ENCODE results near the gene REXO1.
"Not testable (repeated sequence)": the region's sequence is repeated elsewhere in the genome, so short reads cannot be mapped to it uniquely, and the experiment has no call there.

REXO1 gene

DNA sequence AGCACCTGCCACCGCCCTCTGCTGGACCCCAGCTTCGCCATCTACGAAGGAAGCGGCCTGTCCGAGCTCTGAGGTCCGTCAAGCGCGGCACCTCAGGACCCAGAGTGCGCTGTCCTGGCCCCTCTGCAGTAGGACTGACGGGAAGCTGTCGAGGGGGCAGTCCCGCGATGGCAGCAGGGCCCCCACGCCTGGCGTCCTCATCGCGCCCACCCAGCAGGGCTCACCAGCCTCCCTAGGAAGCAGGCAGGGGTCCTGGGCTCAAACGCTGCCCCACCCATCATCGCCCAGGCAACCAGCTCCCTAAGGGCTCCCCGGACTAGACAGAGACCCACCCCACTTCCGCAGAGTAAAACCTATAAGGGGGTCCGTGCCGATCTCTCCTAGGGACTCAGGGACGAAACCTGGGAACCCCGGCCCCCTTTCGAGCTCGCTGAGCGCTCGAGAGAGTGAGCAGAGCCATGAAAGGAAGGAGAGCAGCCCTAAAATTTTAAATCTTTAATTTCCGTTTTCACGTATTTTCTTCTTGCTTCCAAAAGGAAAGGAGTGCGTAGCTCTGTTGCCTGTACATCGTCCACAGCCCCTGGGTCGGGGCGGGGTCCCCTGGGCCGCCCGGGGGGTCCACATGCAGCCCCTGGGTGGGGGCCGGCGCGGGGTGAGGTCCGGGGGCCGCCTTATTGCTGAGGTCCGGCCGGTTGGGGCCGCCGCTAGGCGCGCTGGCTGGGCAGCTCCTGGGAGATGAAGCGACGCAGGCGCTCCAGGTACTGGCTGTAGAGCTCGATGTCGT lies 28.4 kb upstream of the REXO1 start:
- not testable (repeated sequence) for DNase-seq

DNA sequence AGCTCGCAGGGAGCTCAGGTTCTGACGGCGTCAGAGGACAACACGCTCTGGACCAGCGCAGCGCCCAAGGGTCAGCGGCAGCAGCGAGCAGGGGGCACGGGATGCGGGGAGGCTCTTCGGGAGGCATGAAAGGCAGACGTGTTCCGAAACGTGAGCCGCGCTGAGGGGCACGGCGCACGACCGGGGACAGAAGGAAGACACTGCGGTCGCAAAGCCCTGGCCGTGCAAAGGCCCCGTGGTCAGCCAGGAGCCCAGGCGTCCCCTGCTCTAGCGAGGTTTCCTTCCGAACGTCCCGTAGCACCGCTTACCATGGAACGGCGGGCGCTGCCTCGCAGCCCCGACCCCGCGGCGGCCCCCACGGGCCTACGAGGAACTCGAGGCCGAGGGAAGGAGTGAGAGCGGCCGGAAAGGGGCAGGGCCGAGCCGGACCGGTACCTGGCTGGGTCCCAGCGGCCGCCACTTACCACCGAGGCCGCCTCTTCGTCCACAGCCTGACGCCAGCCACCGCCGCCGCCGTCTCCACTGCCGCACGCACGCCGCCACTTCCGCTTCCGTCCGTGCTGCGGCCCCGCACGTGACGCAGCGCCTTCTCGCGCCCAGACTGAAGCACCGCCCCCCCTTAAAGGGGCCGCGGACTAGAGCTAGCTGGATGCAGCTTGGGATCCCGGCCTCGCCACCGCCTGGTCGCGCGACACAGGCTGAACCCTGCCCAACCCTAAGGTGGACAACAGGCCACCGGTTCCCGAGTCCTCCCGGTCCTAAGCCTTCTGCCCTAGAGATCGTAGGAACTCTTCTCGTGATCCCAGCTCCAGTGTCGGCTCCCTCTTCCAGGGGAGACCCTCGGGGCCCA lies 27.6 kb upstream of the REXO1 start:
- DNase-seq = peak; percentile 75 to 95 (median 80)

DNA sequence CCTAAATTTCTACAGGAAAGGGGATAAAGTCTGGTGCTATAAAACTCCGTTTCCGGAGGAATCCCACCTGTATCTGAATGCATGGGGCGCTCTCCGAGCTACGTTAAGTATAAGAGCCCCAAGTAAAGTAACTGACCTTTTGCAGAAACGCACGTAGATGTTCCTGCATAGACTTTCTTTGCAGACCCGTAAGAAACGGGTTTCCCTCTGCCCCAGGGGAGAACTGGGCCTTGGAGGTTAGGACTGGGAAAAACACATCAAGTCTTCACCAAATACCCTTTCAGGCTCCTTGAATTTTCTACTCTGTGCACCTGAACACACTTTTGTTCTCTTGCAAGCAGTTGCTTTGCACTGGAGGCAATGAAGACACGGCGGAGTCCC lies 27.0 kb upstream of the REXO1 start:
- DNase-seq = not testable (repeated sequence)

DNA sequence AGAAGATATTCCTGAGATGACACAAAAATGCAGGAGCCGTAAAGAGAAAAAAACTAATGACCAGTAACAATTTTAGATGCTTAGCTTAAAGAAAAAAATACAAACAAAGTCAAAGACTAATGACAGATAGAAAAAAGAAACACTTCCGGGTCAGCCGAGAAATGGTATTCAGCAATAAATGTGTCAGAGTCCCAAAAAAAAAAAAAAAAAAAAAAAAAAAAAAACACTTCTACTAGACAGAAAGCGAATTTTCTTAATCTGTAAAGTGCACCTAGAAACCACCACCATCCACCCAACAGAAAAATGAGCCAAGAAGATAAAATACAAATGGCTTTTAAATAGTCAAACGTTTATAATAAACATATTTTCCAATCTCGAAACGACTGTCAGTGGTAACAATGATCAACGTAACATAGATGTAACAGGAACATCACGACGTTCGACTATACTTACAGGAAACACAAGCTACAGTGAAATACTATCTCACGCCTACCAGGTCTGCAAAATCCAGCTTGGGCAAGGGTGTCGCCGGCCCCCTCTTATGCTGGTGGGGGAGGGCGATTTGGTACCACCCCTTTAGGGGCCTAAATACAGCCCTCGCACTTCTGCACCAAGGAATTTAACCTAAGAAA lies 26.4 kb upstream of the REXO1 start:
- peak in 2 of 5 experiments; percentile 53 to 77 for DNase-seq

DNA sequence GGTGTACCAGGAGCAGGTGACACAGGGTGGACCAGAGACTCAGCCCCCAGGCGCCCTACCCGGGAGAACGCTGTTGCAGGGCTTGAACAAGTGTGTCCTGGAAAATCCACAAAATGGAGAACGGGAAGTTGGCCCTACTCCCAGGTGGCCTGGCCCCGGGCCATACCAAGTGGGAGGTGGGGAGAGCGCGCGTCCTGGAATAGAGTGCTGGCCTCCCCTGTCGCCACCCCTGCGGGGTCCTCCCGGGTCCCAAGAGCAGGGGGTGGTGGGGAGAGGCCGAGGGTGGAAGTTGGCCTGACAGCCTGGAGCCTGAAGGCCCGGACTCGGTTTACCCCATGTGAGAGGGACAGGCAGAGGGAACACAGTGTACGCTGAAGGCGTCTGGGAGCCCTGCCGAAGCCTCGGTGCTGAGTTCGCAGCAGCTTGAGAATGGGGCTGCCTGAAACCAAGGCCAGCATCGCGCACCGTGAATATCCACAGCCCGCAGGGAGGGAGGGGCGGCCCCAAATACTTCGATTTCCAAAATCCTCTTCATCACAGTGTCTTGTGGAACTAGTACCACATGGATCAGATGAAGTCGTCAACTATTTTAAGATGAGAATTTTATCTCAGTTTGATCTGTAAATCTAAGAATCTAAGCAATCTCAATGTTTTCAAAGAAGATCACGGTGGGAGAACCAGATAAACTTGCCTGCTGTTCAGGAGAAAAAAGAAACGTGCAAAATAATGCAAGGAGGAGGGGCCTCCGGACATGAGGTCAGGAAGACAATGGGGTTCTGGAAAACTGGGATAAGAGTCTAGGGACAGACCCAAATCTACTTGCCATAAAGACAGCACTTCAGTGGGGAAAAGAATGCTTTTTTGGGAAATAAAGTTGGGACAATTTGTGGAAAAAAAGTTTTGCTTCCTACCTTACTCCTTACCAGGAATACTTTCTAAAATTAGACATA lies 25.5 kb upstream of the REXO1 start:
- DNase-seq = no peak

DNA sequence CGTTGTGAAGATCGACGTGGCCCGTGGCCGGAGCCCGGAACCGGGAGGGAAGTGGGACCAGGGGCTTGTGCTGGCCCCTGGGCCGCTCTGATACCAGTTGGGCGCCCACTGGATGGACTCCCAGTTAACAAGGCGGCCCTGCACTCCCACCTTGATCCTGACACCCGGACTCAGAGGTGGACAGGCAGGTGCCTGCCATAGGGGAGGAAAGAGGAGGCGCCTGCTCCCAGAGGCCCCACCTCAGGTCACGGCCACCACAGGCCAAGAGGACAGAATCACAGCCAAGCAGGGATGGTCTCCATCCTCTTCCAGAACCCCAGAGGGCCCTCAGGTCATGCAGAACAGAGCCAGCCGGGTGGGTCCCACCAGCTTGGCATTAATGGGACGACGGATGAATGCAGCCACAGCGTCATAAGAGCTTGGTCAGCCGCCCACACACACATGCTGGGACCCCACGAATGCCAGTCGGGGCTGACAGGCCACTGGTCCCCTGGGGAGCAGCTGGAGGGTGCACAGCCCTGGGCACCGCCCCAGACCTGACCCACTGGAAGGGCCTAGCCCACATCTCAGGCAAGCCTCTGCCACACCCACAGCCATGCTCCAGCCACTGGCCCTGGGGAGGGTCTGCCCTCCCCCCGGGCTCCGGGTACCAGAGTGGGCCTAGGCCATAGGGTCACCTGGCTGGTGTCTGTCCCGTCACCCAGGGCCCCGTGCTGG lies 24.7 kb upstream of the REXO1 start:
- DNase-seq = no peak

DNA sequence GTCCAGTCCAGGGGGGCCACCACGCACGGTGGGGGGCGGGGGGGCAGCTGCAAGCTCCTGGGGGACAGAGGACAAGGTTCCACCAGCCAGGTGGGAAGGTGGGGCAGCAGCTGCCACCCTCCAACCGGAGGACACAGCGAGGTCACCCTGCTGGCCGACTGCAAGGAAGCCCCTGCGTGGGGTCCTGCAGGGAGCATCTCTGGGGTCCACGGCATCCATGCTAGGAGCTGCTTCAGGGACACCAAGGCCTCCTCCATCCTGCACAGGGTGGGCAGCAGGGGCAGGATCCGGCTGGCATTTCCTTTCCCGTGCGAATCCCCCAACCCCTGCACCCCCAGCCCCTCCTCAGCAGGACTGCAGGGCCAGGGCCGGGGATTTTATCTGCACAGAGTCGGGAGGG lies 23.3 kb upstream of the REXO1 start:
- no peak for DNase-seq

DNA sequence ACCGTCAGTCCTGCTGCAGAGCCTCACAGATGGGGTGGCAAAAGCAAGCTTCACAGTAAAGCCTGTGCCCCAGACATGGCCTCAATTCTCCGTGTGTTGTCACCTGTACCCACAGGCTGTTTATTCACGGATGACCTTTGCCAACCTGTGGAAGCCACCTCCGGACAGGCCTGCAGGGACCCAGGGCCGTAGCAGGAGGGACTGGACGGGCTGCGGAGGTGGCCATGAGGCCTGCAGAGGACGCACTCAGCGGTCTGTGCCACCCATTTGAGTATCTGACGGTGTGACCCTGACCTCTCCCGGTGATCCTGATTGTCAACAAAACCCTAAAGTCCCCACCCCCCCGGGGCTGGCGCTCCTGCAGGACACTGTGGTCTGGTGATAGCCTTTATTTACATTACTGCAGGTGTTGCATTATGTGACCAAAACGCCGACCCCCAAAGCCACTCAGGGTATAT lies 22.9 kb upstream of the REXO1 start:
- no peak for DNase-seq

DNA sequence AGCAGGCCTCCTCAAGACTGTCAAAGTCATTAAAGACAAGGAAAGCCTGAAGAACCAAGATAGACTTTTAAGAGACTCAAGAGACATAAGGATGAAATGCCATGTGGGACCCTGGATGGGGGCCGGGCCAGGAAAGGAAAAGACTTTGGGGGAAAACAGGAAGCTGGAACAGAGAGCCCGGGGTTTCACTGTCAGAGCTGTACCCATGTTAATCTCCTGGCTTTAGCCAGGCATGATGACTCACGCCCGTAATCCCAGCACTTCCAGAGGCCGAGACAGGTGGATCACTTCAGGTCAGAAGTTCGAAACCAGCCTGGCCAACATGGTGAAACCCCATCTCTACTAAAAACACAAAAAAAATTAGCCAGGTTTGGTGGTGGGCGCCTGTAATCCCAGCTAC lies 20.7 kb upstream of the REXO1 start:
- no peak for DNase-seq

DNA sequence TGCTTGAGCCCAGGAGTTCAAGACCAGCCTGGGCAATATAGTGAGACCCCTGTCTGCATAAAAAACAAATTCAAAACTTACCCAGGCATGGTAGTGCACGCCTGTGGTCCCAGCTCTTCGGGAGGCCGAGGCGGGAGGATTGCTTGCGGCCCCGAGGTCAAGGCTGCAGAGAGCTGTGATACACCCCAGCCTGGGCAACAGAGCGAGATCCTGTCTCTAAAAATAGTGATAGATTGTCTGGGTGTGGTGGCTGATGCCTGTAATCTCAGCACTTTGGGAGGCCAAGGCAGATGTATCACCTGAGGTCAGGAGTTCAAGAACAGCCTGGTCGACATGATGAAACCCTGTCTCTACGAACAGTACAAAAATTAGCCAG lies 19.1 kb upstream of the REXO1 start:
- DNase-seq = no peak

DNA sequence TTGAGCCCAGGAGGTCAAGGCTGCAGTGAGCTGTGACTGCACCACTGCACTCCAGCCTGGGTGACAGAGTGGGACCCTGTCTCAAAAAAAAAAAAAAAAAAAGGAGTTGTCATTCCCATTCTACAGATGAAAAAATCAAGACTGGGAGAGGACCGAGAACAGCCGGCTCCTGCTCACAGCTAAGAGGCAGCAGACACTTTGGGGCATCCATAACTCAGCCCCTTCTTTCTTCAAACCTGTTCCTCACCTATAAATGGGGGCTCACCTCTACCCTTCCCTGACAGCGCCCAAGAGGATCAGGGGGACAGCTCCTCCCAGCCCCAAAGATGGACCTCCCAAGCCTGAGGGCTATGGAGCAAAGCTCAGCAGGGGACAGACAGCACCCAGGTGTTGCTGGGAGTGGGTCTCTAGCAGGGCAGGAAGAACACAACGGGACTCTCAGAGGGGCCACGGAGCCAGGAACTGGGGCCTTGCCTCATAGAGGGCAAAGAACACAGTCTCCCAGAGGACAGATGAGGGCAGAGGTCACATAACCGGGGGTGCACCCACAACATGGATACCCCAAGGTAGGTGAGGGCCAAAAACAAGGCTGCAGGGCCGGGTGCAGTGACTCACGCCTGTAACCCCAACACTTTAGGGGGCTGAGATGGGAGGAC lies 18.5 kb upstream of the REXO1 start:
- no peak for DNase-seq

DNA sequence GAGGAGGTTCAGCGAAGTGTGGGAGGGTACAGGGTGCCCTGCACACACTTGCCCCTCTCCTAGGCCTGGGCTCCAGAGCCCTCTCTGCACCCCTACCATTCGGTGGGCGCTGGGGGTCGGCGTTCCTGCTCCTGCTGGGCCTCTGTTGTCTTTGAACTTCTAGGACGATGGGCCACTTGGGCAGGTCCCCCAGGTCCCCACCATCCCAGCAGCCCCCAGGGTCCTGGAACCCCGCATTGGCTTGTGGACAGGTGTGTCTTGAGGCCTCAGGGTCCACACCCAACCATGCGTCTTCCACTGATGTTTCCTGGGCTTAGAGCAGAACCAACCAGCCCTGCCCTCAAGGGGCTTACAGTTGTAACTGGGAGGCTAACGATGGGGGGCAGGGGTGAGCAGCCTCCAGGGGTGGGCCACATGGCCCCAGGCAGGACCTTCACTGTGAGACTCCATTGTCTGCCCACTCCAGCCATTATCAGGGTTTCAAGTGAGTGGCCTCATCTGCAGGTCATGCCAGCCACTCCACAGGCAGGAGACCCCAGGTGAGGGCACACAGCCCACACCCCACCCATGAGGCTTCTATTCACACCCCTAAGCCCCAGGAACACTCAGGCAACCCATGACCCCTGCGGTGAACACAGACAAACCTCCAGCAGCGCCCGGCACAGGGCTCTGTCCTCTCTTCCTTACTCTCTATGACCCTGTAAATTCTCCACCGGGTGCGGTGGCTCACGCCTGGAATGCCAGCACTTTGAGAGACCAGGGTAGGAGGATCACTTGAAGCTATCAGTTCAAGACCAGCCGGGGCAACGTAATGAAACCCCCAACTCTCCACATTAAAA lies 17.1 kb upstream of the REXO1 start:
- no peak for DNase-seq

DNA sequence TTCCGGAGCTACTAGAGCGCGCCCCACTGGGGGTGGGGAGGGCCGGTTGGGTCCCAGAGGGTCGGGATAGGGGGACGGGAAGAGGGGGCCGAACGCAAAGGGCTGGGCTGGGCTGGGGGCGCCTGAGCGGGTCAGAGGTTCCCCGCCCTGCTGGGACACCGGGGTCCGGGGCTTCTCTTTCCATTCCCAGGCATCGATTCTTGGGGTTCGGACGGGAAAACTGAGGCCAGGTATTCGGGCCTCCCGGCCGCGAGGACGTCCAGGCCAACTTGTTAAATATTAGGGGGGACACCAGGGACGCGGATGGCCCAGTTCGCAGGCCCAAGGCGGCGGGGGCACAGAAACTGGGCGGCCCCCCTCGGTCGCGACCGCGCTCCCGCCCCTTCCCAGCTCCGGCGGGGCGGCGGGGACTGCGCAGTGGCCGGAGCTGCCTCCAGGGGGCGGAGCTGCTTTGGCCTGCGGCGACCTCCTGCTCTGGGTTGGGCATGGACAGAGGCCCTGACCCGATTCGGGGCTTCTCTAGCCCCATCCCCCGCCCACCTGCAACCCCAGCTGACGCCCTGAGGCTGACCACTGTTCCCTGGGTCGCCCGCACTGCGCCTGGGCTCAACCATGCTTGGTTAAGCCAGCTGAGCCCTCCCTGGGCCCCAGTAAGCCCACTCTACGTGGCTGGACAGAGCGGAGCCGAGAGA lies 16.3 kb upstream of the REXO1 start:
- peak in 3 of 5 experiments; percentile 32 to 64 (median 37) for DNase-seq

DNA sequence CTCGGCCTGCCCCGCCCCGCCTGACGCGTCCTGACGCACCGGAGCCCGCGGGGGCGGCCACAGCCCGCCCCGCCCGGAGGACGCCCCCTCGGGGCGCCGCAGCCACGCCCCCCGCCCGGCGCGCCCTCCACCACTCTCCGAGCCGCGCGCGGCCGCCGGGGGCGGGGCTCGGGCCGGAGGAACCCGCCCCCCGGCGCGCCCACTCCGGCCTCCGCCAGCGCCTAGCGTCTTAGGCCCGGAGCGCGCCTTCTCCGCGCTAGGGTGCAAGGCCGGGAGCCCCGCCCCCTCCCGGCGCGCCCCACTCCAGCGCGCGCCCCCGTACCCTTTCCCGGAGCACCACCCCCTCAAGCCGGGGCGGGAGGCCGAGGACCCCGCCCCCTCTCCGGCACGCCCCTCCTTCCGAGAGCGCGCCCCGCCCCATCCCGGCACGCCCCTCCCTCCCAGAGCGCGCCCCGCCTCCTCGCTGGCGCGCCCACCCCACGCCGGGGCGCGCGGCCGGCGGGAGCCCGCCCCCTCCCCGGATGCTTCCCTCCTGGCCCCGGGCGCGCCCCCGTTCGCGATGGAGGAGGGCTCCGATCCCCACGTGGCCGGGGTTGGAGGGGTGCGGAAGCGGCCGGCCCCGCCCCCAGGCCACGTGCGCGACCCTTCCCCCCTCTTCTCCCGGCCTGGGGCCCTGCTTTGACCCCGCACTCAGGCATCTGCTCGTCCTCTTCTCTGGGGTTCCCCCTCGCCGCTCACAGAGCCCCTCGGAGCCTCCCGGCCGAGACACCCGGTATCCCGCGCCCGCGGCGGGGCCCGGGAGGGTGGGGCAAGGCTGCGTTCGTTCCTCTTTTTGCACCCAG lies 15.6 kb upstream of the REXO1 start:
- peak; percentile 88 to 96 (median 90) for DNase-seq

DNA sequence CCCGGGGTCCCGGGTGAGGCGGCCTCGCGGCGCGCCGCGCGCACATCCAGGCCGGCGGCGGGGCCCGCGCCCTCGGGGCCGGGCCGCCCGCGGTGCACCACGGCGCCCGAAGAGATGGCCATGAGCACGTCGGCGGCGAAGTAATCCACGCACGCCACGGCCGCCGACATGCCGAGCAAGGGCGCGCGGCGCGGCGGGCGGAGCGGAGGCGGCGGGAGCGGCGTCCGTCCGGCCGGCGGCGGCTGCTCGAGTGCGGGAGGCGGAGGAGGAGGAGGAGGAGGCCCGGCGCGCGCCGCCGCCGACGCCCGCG lies 15.0 kb upstream of the REXO1 start, which contains the start of gene KLF16:
Gene KLF16, minus strand, starts transcription at position 252 of the 310 bp plus-strand sequence. Its CDS starts 82 bp downstream, at position 170.
- DNase-seq = no peak

DNA sequence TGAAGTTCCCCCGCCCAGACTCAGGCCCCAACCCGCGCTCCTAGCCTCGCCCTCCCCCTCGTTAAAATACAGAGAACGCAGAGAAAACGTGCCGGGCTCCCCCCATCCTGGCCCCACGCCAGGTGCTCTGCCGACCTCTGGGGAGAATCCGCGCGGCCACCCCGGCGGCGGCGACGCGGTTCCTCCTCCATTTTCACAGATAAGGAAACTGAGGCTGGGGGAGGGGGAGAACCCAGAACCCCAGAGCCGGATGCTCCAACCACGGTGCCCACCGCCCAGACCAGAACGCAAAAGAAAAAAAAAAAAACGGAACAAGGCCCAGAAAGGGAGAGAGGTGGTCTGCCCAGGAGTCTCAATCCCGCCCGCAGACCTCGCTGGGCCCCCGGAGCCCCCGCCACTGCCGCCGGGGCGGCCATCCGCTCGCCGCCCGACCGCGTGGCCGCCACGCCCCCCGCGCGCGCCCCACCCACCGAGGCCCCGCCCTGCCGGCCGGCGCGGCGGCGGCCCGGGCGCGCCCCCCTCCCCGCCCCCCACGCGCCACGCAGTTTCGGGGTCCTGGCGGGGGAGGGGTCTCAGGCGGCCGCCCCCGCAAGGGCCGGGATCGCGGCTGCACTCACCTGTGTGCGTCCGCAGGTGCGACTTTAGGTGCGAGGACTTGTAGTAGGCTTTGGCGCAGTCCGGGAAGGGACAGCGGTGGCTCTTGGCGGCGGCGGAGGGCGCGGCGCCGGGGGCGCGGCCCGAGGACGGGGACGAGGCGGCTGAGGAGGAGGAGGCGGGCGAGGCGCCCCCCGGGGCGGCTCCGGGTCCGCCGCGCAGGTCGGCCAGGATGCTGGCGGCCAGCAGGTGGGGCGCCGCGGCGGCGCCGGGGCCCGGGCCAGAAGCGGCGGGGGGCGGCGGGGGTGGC lies 14.4 kb upstream of the REXO1 start:
- DNase-seq = peak in 4 of 5 experiments; percentile 27 to 68 (median 50)

DNA sequence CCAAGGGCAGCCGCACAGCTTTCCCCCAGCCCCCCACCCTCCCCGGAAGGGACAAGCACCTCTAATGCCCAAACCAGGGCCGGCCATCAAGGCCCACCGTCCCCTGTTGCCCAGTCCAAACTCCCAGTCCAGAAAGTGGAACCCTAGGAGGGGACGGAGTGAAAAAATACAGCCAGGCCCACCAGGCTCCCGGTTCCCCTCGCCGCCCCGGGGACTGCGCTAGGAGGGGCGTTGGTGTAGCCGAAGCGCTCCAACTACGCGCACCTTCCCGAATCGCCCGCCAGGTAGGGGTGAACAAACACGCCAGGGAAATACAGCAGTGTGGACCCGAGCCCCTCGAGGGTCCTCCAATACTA lies 13.8 kb upstream of the REXO1 start:
- DNase-seq = no peak

All from T-helper 2 cell (primary cell).